Iris pigment epithelial cell (primary cell): Measurements from ENCODE around the gene LRRC8B.

Experiments used
- DNase-seq: peaks from one replicate; pipeline ENCODE4 v3.0.0-alpha.2; 2011; ENCODE audit warnings: low read depth

The LRRC8B gene

GRCh38 chr1:89633800-89634625 is 109.4 kb downstream of the LRRC8B start:
- peak; percentile 49 for DNase-seq

GRCh38 chr1:89635825-89636815 is 111.5 kb downstream of the LRRC8B start:
- peak; percentile 82 for DNase-seq

- DNase-seq, result peak; percentile 47
These were observed 112.9 kb downstream of the LRRC8B start for GRCh38 chr1:89637496-89637895.

GRCh38 chr1:89640440-89640839 is 115.8 kb downstream of the LRRC8B start:
- DNase-seq, result no peak

GRCh38 chr1:89641781-89642180 is 117.2 kb downstream of the LRRC8B start:
- DNase-seq, result peak; percentile 26

- DNase-seq, result no peak
These were observed 118.9 kb downstream of the LRRC8B start for GRCh38 chr1:89643577-89643976.

GRCh38 chr1:89644119-89644814 is 119.6 kb downstream of the LRRC8B start:
- no peak for DNase-seq

GRCh38 chr1:89646259-89646658 is 121.6 kb downstream of the LRRC8B start:
- DNase-seq, result no peak
